Ammon's horn (tissue), 1 donor: ENCODE data around the gene THSD7B.
A peak's percentile ranks its signal among the peaks of the same experiment; 100 is the strongest.

ENCODE experiments used
- DNase-seq: peaks from one replicate; pipeline ENCODE4 v3.0.0-alpha.2; 2016; ENCODE audit warnings: low spot score

The THSD7B gene

GRCh38 chr2:136823291-136823690, 57.9 kb downstream of the THSD7B start:
- no peak for DNase-seq

- no peak for DNase-seq
Observed at GRCh38 chr2:136828162-136828561, 62.8 kb downstream of the THSD7B start.

- DNase-seq: no peak
Observed at GRCh38 chr2:136828774-136829173, 63.4 kb downstream of the THSD7B start.

GRCh38 chr2:136844546-136844945, 79.2 kb downstream of the THSD7B start:
- no peak for DNase-seq

- DNase-seq: no peak
Observed at GRCh38 chr2:136858656-136859055, 93.3 kb downstream of the THSD7B start.

- DNase-seq: no peak
Observed at GRCh38 chr2:136860443-136860958, 95.2 kb downstream of the THSD7B start.

GRCh38 chr2:136863468-136863867, 98.1 kb downstream of the THSD7B start:
- no peak for DNase-seq

- no peak for DNase-seq
Observed at GRCh38 chr2:136863874-136864273, 98.5 kb downstream of the THSD7B start.

- DNase-seq: no peak
Observed at GRCh38 chr2:136871424-136871823, 106.1 kb downstream of the THSD7B start.

GRCh38 chr2:136874258-136874657, 108.9 kb downstream of the THSD7B start:
- no peak for DNase-seq

GRCh38 chr2:136891100-136891499, 125.8 kb downstream of the THSD7B start:
- no peak for DNase-seq

- no peak for DNase-seq
Observed at GRCh38 chr2:136894007-136894634, 128.8 kb downstream of the THSD7B start.

- DNase-seq: no peak
Observed at GRCh38 chr2:136901732-136902131, 136.4 kb downstream of the THSD7B start.

- no peak for DNase-seq
Observed at GRCh38 chr2:136905779-136906178, 140.4 kb downstream of the THSD7B start.

GRCh38 chr2:136909777-136910176, 144.4 kb downstream of the THSD7B start:
- no peak for DNase-seq

- DNase-seq: no peak
Observed at GRCh38 chr2:136916131-136916530, 150.8 kb downstream of the THSD7B start.

- DNase-seq: peak; percentile 7
Observed at GRCh38 chr2:136917411-136917881, 152.1 kb downstream of the THSD7B start.

GRCh38 chr2:136919682-136920081, 154.3 kb downstream of the THSD7B start:
- DNase-seq: no peak

- peak; percentile 5 for DNase-seq
Observed at GRCh38 chr2:136920652-136921333, 155.4 kb downstream of the THSD7B start.

- no peak for DNase-seq
Observed at GRCh38 chr2:136927156-136927555, 161.8 kb downstream of the THSD7B start.

GRCh38 chr2:136929531-136929930, 164.2 kb downstream of the THSD7B start:
- no peak for DNase-seq

- no peak for DNase-seq
Observed at GRCh38 chr2:136932700-136933099, 167.4 kb downstream of the THSD7B start.

- DNase-seq: no peak
Observed at GRCh38 chr2:136935119-136935518, 169.8 kb downstream of the THSD7B start.

- DNase-seq: no peak
Observed at GRCh38 chr2:136956050-136956449, 190.7 kb downstream of the THSD7B start.
